HEK293 (cell line): ENCODE measurements around the gene CHRM2.

Experiments used
- CTCF ChIA-PET: fragments of 350-600 bp; formaldehyde crosslinking; extraction: SDS; loops from one replicate; lab custom pipeline; 2021; ENCODE audit warnings: antibody characterized with exemption; lab: Yijun Ruan, JAX
- POLR2A ChIA-PET: fragments of 300-600 bp; formaldehyde crosslinking; extraction: SDS; loops from one replicate; lab custom pipeline; 2020; ENCODE audit warnings: antibody characterized with exemption, inconsistent platforms; lab: Yijun Ruan, JAX
- H3K27ac ChIP-seq: fragments of 200-500 bp; sonication (Bioruptor generic); 2 replicates; pipeline ENCODE4 v1.5.1; 2014; ENCODE audit warnings: low read depth, low read length, control low read depth, inconsistent platforms; ENCODE audit errors: extremely low read depth
- H3K36me3 ChIP-seq, 2 experiments: fragments of 200-500 bp in 1 of 2; sonication (Bioruptor generic) in 1 of 2; 1 replicate in 1 of 2; 2 replicates in 1 of 2; pipeline ENCODE4 v1.5.1; 2014 to 2017; ENCODE audit warnings: inconsistent platforms in 2 of 2, low read length in 2 of 2; ENCODE audit not compliant: control insufficient read depth in 2 of 2, insufficient read depth in 1 of 2
- H3K4me1 ChIP-seq: fragments of 200-500 bp; sonication (Bioruptor generic); 2 replicates; pipeline ENCODE4 v1.5.1; 2014; ENCODE audit warnings: mild to moderate bottlenecking, low read length, inconsistent platforms; ENCODE audit not compliant: control insufficient read depth, insufficient read depth
- H3K4me3 ChIP-seq: 2 replicates; pipeline ENCODE4 v1.5.1; 2011; ENCODE audit warnings: low read depth, mild to moderate bottlenecking, control low read depth, low read length, moderate library complexity
- H3K9me3 ChIP-seq: fragments of 200-500 bp; sonication (Bioruptor generic); 2 replicates; pipeline ENCODE4 v1.5.1; 2014; ENCODE audit warnings: low read depth, low read length, inconsistent platforms; ENCODE audit not compliant: control insufficient read depth, insufficient read depth
- BCL6B ChIP-seq: fragments of 450-650 bp; formaldehyde crosslinking; IDR thresholded peaks from 2 replicates; pipeline ENCODE4 v1.5.1; 2017; ENCODE audit warnings: missing biosample characterization, missing genetic modification characterization
- ZBTB48 ChIP-seq: fragments of 450-650 bp; formaldehyde crosslinking; IDR thresholded peaks from 2 replicates; pipeline ENCODE4 v1.5.1; 2016; ENCODE audit warnings: missing biosample characterization, missing genetic modification characterization
- ZFP37 ChIP-seq: fragments of 450-650 bp; formaldehyde crosslinking; IDR thresholded peaks from 2 replicates; pipeline ENCODE4 v1.5.1; 2016; ENCODE audit warnings: missing biosample characterization, missing genetic modification characterization
- ZIC2 ChIP-seq: fragments of 450-650 bp; formaldehyde crosslinking; IDR thresholded peaks from 2 replicates; pipeline ENCODE4 v1.5.1; 2016; ENCODE audit warnings: missing biosample characterization, missing genetic modification characterization
- ZNF10 ChIP-seq: fragments of 450-650 bp; formaldehyde crosslinking; IDR thresholded peaks from 2 replicates; pipeline ENCODE4 v1.5.1; 2017; ENCODE audit warnings: missing biosample characterization, missing genetic modification characterization
- ZNF16 ChIP-seq: fragments of 450-650 bp; formaldehyde crosslinking; IDR thresholded peaks from 2 replicates; pipeline ENCODE4 v1.5.1; 2016; ENCODE audit warnings: low read depth, missing biosample characterization, missing genetic modification characterization
- ZNF169 ChIP-seq: fragments of 450-650 bp; formaldehyde crosslinking; IDR thresholded peaks from 2 replicates; pipeline ENCODE4 v1.5.1; 2016; ENCODE audit warnings: missing biosample characterization, missing genetic modification characterization
- ZNF23 ChIP-seq: fragments of 450-650 bp; formaldehyde crosslinking; IDR thresholded peaks from 2 replicates; pipeline ENCODE4 v1.5.1; 2016; ENCODE audit warnings: missing biosample characterization, missing genetic modification characterization, borderline replicate concordance
- ZNF239 ChIP-seq: fragments of 450-650 bp; formaldehyde crosslinking; IDR thresholded peaks from 2 replicates; pipeline ENCODE4 v1.5.1; 2016; ENCODE audit warnings: missing biosample characterization, missing genetic modification characterization
- ZNF274 ChIP-seq, 2 experiments: fragments of 200-500 bp in 1 of 2; fragments of 450-650 bp in 1 of 2; sonication (Bioruptor generic) in 1 of 2; formaldehyde crosslinking in 1 of 2; IDR thresholded peaks; 2 replicates each; pipeline versions ENCODE4 v1.5.1 to v1.6.1; 2014 to 2016; ENCODE audit warnings: borderline replicate concordance in 1 of 2, inconsistent platforms in 1 of 2, low read length in 1 of 2, missing biosample characterization in 1 of 2, missing genetic modification characterization in 1 of 2
- ZNF48 ChIP-seq: fragments of 450-650 bp; formaldehyde crosslinking; IDR thresholded peaks from 2 replicates; pipeline ENCODE4 v1.5.1; 2016; ENCODE audit warnings: missing biosample characterization, missing genetic modification characterization
- ZNF521 ChIP-seq: fragments of 450-650 bp; formaldehyde crosslinking; IDR thresholded peaks from 2 replicates; pipeline ENCODE4 v1.5.1; 2017; ENCODE audit warnings: missing biosample characterization, mild to moderate bottlenecking, missing genetic modification characterization
- ZNF548 ChIP-seq: fragments of 450-650 bp; formaldehyde crosslinking; IDR thresholded peaks from 2 replicates; pipeline ENCODE4 v1.5.1; 2016; ENCODE audit warnings: missing biosample characterization, missing genetic modification characterization
- ZNF555 ChIP-seq: fragments of 450-650 bp; formaldehyde crosslinking; conservative IDR thresholded peaks from 2 replicates; pipeline ENCODE4 v1.5.1; 2017; ENCODE audit warnings: missing biosample characterization, mild to moderate bottlenecking, missing genetic modification characterization, inconsistent platforms
- ZNF571 ChIP-seq: fragments of 450-650 bp; formaldehyde crosslinking; IDR thresholded peaks from 2 replicates; pipeline ENCODE4 v1.5.0; 2017; ENCODE audit warnings: missing biosample characterization, missing genetic modification characterization
- ZNF670 ChIP-seq: fragments of 450-650 bp; formaldehyde crosslinking; IDR thresholded peaks from 2 replicates; pipeline ENCODE4 v1.5.1; 2016; ENCODE audit warnings: missing biosample characterization, missing genetic modification characterization, low read depth
- ZNF791 ChIP-seq: fragments of 450-650 bp; formaldehyde crosslinking; IDR thresholded peaks from 2 replicates; pipeline ENCODE4 v1.5.1; 2016; ENCODE audit warnings: missing biosample characterization, missing genetic modification characterization
- ZSCAN23 ChIP-seq: fragments of 450-650 bp; formaldehyde crosslinking; IDR thresholded peaks from 2 replicates; pipeline ENCODE4 v1.5.1; 2016; ENCODE audit warnings: missing biosample characterization, missing genetic modification characterization
- TF ChIP-seq, protein P1 (sequence below): fragments of 450-650 bp; IDR thresholded peaks from 2 replicates; pipeline ENCODE4 v1.5.1; 2018; ENCODE audit warnings: missing biosample characterization, missing genetic modification characterization
- TF ChIP-seq, protein P2 (sequence below): fragments of 450-650 bp; formaldehyde crosslinking; IDR thresholded peaks from 2 replicates; pipeline ENCODE4 v1.5.1; 2016; ENCODE audit warnings: missing biosample characterization, missing genetic modification characterization
- TF ChIP-seq, protein P3 (sequence below): fragments of 450-650 bp; formaldehyde crosslinking; IDR thresholded peaks from 2 replicates; pipeline ENCODE4 v1.5.1; 2016; ENCODE audit warnings: missing biosample characterization, missing genetic modification characterization

The CHRM2 gene

GRCh38 chr7:136890399-136890798 lies 21.9 kb downstream of the CHRM2 start:
- no peak for TF ChIP-seq BCL6B (tag by site-specific recombination)
- no peak for TF ChIP-seq ZNF555 (tag by site-specific recombination)
- TF ChIP-seq, protein P1, sequence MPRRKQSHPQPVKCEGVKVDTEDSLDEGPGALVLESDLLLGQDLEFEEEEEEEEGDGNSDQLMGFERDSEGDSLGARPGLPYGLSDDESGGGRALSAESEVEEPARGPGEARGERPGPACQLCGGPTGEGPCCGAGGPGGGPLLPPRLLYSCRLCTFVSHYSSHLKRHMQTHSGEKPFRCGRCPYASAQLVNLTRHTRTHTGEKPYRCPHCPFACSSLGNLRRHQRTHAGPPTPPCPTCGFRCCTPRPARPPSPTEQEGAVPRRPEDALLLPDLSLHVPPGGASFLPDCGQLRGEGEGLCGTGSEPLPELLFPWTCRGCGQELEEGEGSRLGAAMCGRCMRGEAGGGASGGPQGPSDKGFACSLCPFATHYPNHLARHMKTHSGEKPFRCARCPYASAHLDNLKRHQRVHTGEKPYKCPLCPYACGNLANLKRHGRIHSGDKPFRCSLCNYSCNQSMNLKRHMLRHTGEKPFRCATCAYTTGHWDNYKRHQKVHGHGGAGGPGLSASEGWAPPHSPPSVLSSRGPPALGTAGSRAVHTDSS (tag by site-specific recombination): no peak
- no peak for TF ChIP-seq ZIC2 (tag by site-specific recombination)
- no peak for TF ChIP-seq ZFP37
- TF ChIP-seq ZNF10 (tag by site-specific recombination): no peak
- TF ChIP-seq, all 188 proteins: peak for 0
- Histone ChIP-seq H3K36me3 (no peaks in the 10 kb centered on the region), H3K4me3 (no peak overlapping the region), H3K27ac (no peak overlapping the region), H3K4me1 (no peaks in the 10 kb centered on the region), H3K9me3 (no peaks in the 10 kb centered on the region)
- ChIA-PET POLR2A (no interaction called here), CTCF (interaction anchor here (0.6 kb wide), 1 partner anchor 11 kb away, joined by 4 read pairs; no protein-coding TSS in a partner anchor)

- Histone ChIP-seq H3K27ac (no peak overlapping the region), H3K9me3 (no peaks in the 10 kb centered on the region), H3K4me1 (no peaks in the 10 kb centered on the region), H3K36me3 (no peaks in the 10 kb centered on the region), H3K4me3 (no peak overlapping the region)
- CTCF ChIA-PET: no interaction called here
- POLR2A ChIA-PET: no interaction called here
- TF ChIP-seq ZNF791 (no peak), ZNF670 (no peak), ZNF48 (tag by site-specific recombination) (no peak), ZBTB48 (tag by site-specific recombination) (no peak), ZNF169 (tag by site-specific recombination) (no peak), ZNF239 (tag by site-specific recombination) (no peak), ZNF555 (tag by site-specific recombination) (no peak), ZFP37 (no peak), ZNF548 (tag by site-specific recombination) (no peak), ZNF274 (IDR thresholded peaks at IDR 0.05; ENCODE audit: low read length) (no peak), ZNF274 (tag by site-specific recombination; IDR thresholded peaks at IDR 0.05; ENCODE audit: borderline replicate concordance) (no peak), ZNF521 (tag by site-specific recombination) (no peak), ZSCAN23 (tag by site-specific recombination) (no peak), ZNF571 (no peak), ZNF16 (no peak), ZNF23 (tag by site-specific recombination) (no peak)
- TF ChIP-seq, protein P1 (tag by site-specific recombination): no peak
- TF ChIP-seq, protein P2, sequence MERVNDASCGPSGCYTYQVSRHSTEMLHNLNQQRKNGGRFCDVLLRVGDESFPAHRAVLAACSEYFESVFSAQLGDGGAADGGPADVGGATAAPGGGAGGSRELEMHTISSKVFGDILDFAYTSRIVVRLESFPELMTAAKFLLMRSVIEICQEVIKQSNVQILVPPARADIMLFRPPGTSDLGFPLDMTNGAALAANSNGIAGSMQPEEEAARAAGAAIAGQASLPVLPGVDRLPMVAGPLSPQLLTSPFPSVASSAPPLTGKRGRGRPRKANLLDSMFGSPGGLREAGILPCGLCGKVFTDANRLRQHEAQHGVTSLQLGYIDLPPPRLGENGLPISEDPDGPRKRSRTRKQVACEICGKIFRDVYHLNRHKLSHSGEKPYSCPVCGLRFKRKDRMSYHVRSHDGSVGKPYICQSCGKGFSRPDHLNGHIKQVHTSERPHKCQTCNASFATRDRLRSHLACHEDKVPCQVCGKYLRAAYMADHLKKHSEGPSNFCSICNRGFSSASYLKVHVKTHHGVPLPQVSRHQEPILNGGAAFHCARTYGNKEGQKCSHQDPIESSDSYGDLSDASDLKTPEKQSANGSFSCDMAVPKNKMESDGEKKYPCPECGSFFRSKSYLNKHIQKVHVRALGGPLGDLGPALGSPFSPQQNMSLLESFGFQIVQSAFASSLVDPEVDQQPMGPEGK: no peak
- TF ChIP-seq, protein P3, sequence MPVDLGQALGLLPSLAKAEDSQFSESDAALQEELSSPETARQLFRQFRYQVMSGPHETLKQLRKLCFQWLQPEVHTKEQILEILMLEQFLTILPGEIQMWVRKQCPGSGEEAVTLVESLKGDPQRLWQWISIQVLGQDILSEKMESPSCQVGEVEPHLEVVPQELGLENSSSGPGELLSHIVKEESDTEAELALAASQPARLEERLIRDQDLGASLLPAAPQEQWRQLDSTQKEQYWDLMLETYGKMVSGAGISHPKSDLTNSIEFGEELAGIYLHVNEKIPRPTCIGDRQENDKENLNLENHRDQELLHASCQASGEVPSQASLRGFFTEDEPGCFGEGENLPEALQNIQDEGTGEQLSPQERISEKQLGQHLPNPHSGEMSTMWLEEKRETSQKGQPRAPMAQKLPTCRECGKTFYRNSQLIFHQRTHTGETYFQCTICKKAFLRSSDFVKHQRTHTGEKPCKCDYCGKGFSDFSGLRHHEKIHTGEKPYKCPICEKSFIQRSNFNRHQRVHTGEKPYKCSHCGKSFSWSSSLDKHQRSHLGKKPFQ (tag by site-specific recombination): no peak
Observed at GRCh38 chr7:136891850-136892249, 23.4 kb downstream of the CHRM2 start.
